WTC11 (cell line): ENCODE data around the gene KDM3B. TPM values are rescaled to one million over a fixed set of nuclear protein-coding genes. Genes with fewer than 3 reads are reported as not detected.

Experiments used
- ATAC-seq: fragments of 200-7000 bp; cut with Tn5 transposase; 2 replicates; pipeline ENCODE4 v1.10.0; 2021; ENCODE audit warnings: mild to moderate bottlenecking, moderate library complexity
- CTCF ChIA-PET: fragments of 300-600 bp; sonication (Branson Sonifier 250); formaldehyde crosslinking; loops from one replicate; lab custom pipeline; 2021; ENCODE audit warnings: antibody characterized with exemption; lab: Charles Lee
- POLR2A ChIA-PET: fragments of 350-600 bp; sonication (Branson Sonifier 250); formaldehyde crosslinking; loops from one replicate; lab custom pipeline; 2021; ENCODE audit warnings: antibody characterized with exemption; lab: Charles Lee
- DNase-seq: peaks from one replicate; pipeline ENCODE4 v3.0.0; 2021; ENCODE audit warnings: low spot score
- H3K27ac Mint-ChIP-seq: 2 replicates; pipeline ENCODE4 v1.8.0; 2021; ENCODE audit warnings: mixed read lengths
- H3K27me3 Mint-ChIP-seq: 2 replicates; pipeline ENCODE4 v1.8.0; 2021; ENCODE audit warnings: low read depth, mild to moderate bottlenecking, moderate library complexity, mixed read lengths
- H3K36me3 Mint-ChIP-seq: 2 replicates; pipeline ENCODE4 v1.8.0; 2021; ENCODE audit warnings: mixed read lengths
- H3K4me1 Mint-ChIP-seq: 2 replicates; pipeline ENCODE4 v1.8.0; 2022; ENCODE audit warnings: mixed read lengths
- H3K4me3 Mint-ChIP-seq: 2 replicates; pipeline ENCODE4 v1.8.0; 2021; ENCODE audit warnings: mild to moderate bottlenecking, moderate library complexity, mixed read lengths
- H3K9me3 Mint-ChIP-seq: 2 replicates; pipeline ENCODE4 v1.8.0; 2021; ENCODE audit warnings: mixed read lengths
- AR ChIP-seq: fragments of 250-450 bp; sonication (Bioruptor Pico); IDR thresholded peaks from 2 replicates; pipeline ENCODE4 v1.9.0; 2021; ENCODE audit warnings: mild to moderate bottlenecking
- ATF1 ChIP-seq: sonication (generic); formaldehyde crosslinking; IDR thresholded peaks from 2 replicates; pipeline ENCODE4 v1.8.1; 2023; ENCODE audit warnings: mild to moderate bottlenecking, moderate library complexity, missing genetic modification reagents
- ATF3 ChIP-seq: sonication (generic); formaldehyde crosslinking; conservative IDR thresholded peaks from 2 replicates; pipeline ENCODE4 v1.8.1; 2022; ENCODE audit warnings: mild to moderate bottlenecking, missing genetic modification reagents
- CBFB ChIP-seq: sonication (generic); formaldehyde crosslinking; IDR thresholded peaks from 2 replicates; pipeline ENCODE4 v1.8.1; 2022; ENCODE audit warnings: mild to moderate bottlenecking, low read depth, missing genetic modification reagents
- ESRRA ChIP-seq: sonication (generic); formaldehyde crosslinking; IDR thresholded peaks from 2 replicates; pipeline ENCODE4 v1.8.1; 2022; ENCODE audit warnings: mild to moderate bottlenecking, missing genetic modification reagents, borderline replicate concordance
- ETV6 ChIP-seq: sonication (generic); formaldehyde crosslinking; IDR thresholded peaks from 2 replicates; pipeline ENCODE4 v1.8.1; 2022; ENCODE audit warnings: mild to moderate bottlenecking, missing genetic modification reagents
- GTF2I ChIP-seq: fragments of 250-450 bp; sonication (Bioruptor Pico); conservative IDR thresholded peaks from 2 replicates; pipeline ENCODE4 v1.4.0; 2021; ENCODE audit warnings: mild to moderate bottlenecking
- MAX ChIP-seq: sonication (generic); formaldehyde crosslinking; IDR thresholded peaks from 2 replicates; pipeline ENCODE4 v1.8.0; 2022; ENCODE audit warnings: mild to moderate bottlenecking, missing genetic modification reagents
- NFYB ChIP-seq: sonication (generic); formaldehyde crosslinking; conservative IDR thresholded peaks from 2 replicates; pipeline ENCODE4 v1.8.0; 2022; ENCODE audit warnings: low read depth, missing genetic modification reagents
- NR3C1 ChIP-seq: sonication (generic); formaldehyde crosslinking; conservative IDR thresholded peaks from 2 replicates; pipeline ENCODE4 v1.8.1; 2023; ENCODE audit warnings: low read depth, mild to moderate bottlenecking, missing genetic modification reagents
- RELA ChIP-seq: sonication (generic); formaldehyde crosslinking; IDR thresholded peaks from 2 replicates; pipeline ENCODE4 v1.8.1; 2022; ENCODE audit warnings: missing genetic modification reagents, mild to moderate bottlenecking, borderline replicate concordance
- SMAD3 ChIP-seq: sonication (generic); formaldehyde crosslinking; IDR thresholded peaks from 2 replicates; pipeline ENCODE4 v1.8.0; 2022; ENCODE audit warnings: missing genetic modification reagents, mild to moderate bottlenecking, borderline replicate concordance
- SP1 ChIP-seq: sonication (generic); formaldehyde crosslinking; conservative IDR thresholded peaks from 2 replicates; pipeline ENCODE4 v1.8.1; 2022; ENCODE audit warnings: missing genetic modification reagents
- TCF7 ChIP-seq: sonication (generic); formaldehyde crosslinking; IDR thresholded peaks from 2 replicates; pipeline ENCODE4 v1.8.0; 2022; ENCODE audit warnings: mild to moderate bottlenecking, low read depth, missing genetic modification reagents, moderate library complexity
- TEAD4 ChIP-seq: sonication (generic); formaldehyde crosslinking; IDR thresholded peaks from 2 replicates; pipeline ENCODE4 v1.8.0; 2022; ENCODE audit warnings: mild to moderate bottlenecking, missing genetic modification reagents
- ZNF138 ChIP-seq: sonication (generic); formaldehyde crosslinking; conservative IDR thresholded peaks from 2 replicates; pipeline ENCODE4 v1.8.1; 2022; ENCODE audit warnings: mild to moderate bottlenecking, moderate library complexity, missing genetic modification reagents
- ZNF416 ChIP-seq: fragments of 250-450 bp; sonication (Bioruptor Pico); IDR thresholded peaks from 2 replicates; pipeline ENCODE4 v1.9.0; 2021; ENCODE audit warnings: mild to moderate bottlenecking, inconsistent platforms
- ZNF512 ChIP-seq: sonication (generic); formaldehyde crosslinking; IDR thresholded peaks from 2 replicates; pipeline ENCODE4 v1.8.1; 2022; ENCODE audit warnings: missing genetic modification reagents, borderline replicate concordance
- ZNF532 ChIP-seq: fragments of 250-450 bp; sonication (Bioruptor Pico); IDR thresholded peaks from 2 replicates; pipeline ENCODE4 v1.9.0; 2021; ENCODE audit warnings: mild to moderate bottlenecking, borderline replicate concordance
- ZNF671 ChIP-seq: fragments of 250-450 bp; sonication (Bioruptor Pico); IDR thresholded peaks from 2 replicates; pipeline ENCODE4 v1.8.0; 2021; ENCODE audit warnings: mild to moderate bottlenecking
- total RNA-seq: library from RNA; stranded (reverse); gene quantifications from 3 replicates; pipeline ENCODE4 v1.2.3, GENCODE V29; 2021

KDM3B gene
- total RNA-seq, 1 experiment from 2014 or later = 87.9 TPM

- no peak for ATAC-seq
- peaks cover 9% of the 10 kb centered on the region for H3K4me1 Mint-ChIP-seq
- no peaks in the 10 kb centered on the region for H3K9me3 Mint-ChIP-seq
- TF ChIP-seq ATF1 (no peak), SMAD3 (no peak), AR (no peak), TEAD4 (no peak), ZNF532 (no peak), GTF2I (CRISPR knock-in tag) (no peak), ATF3 (CRISPR knock-in tag) (no peak), ZNF512 (CRISPR knock-in tag) (no peak), CBFB (no peak), NFYB (CRISPR knock-in tag) (no peak), NR3C1 (no peak), ESRRA (CRISPR knock-in tag) (no peak), SP1 (CRISPR knock-in tag) (no peak)
- no peak overlapping the region for H3K4me3 Mint-ChIP-seq
- POLR2A ChIA-PET = no interaction called here
- CTCF ChIA-PET = no interaction called here
- peaks cover 5% of the 10 kb centered on the region for H3K27me3 Mint-ChIP-seq
- no peak overlapping the region for H3K27ac Mint-ChIP-seq
- no peak for DNase-seq
- no peaks in the 10 kb centered on the region for H3K36me3 Mint-ChIP-seq
Observed at GRCh38 chr5:138476918-138477317, 124.4 kb downstream of the KDM3B start.

- no peak overlapping the region for H3K4me3 Mint-ChIP-seq
- no peaks in the 10 kb centered on the region for H3K36me3 Mint-ChIP-seq
- H3K27me3 Mint-ChIP-seq = no peaks in the 10 kb centered on the region
- H3K27ac Mint-ChIP-seq = no peak overlapping the region
- peaks cover 4% of the 10 kb centered on the region for H3K4me1 Mint-ChIP-seq
- ATAC-seq (no peak), DNase-seq (no peak)
- H3K9me3 Mint-ChIP-seq = no peaks in the 10 kb centered on the region
- POLR2A ChIA-PET = no interaction called here
- CTCF ChIA-PET = interaction anchor here (1.2 to 1.4 kb wide), 2 partner anchors 18 to 21 kb away, joined by 4 read pairs; partner anchors contain the start of gene EGR1
- TF ChIP-seq TCF7 (CRISPR knock-in tag) (no peak), SMAD3 (no peak), ZNF416 (no peak), ZNF512 (CRISPR knock-in tag) (no peak), ZNF671 (CRISPR knock-in tag) (no peak), NFYB (CRISPR knock-in tag) (no peak), RELA (CRISPR knock-in tag) (no peak), ATF1 (no peak), MAX (CRISPR knock-in tag) (no peak), ZNF138 (CRISPR knock-in tag) (no peak), ZNF532 (no peak), ETV6 (CRISPR knock-in tag) (no peak)
Observed at GRCh38 chr5:138482638-138483037, 130.2 kb downstream of the KDM3B start.
